HL-60 (cell line): ENCODE data around the gene CRLF2.
"Not testable (repeated sequence)": the region's sequence is repeated elsewhere in the genome, so short reads cannot be mapped to it uniquely, and the experiment has no call there.

ENCODE experiments used
- DNase-seq, 2 experiments: peaks; one replicate each; pipeline ENCODE4 v3.0.0-alpha.2; 2010 to 2020; ENCODE audit warnings: low read depth in 1 of 2, low spot score in 1 of 2
- H3K27ac ChIP-seq: fragments of 250-450 bp; sonication (Bioruptor Pico); replicated peaks from 2 replicates; pipeline ENCODE4 v1.5.1; 2020; ENCODE audit warnings: mild to moderate bottlenecking, moderate library complexity
- H3K27me3 ChIP-seq: fragments of 250-450 bp; sonication (Bioruptor Pico); 2 replicates; pipeline ENCODE4 v1.5.1; 2021; ENCODE audit warnings: mild to moderate bottlenecking, moderate library complexity; ENCODE audit not compliant: insufficient read depth, poor library complexity, severe bottlenecking
- H3K4me3 ChIP-seq: replicated peaks from 2 replicates; pipeline ENCODE4 v1.5.1; 2011; ENCODE audit warnings: mild to moderate bottlenecking, control low read depth, low read length; ENCODE audit not compliant: insufficient read depth
- GABPA ChIP-seq: IDR thresholded peaks from 2 replicates; pipeline ENCODE4 v1.6.1; 2012; ENCODE audit warnings: low read depth
- POLR2AphosphoS5 ChIP-seq: IDR thresholded peaks from 2 replicates; pipeline ENCODE4 v1.6.1; 2012; ENCODE audit warnings: low read depth
- SPI1 ChIP-seq: IDR thresholded peaks from 2 replicates; pipeline ENCODE4 v1.6.1; 2012; ENCODE audit warnings: low read depth, mild to moderate bottlenecking, borderline replicate concordance
- TF ChIP-seq, protein P1 (sequence below): IDR thresholded peaks from 2 replicates; pipeline ENCODE4 v1.6.1; 2012; ENCODE audit warnings: low read depth; ENCODE audit not compliant: insufficient replicate concordance
- TF ChIP-seq, protein P2 (sequence below): IDR thresholded peaks from one replicate; pipeline ENCODE4 v1.5.1; 2011; ENCODE audit warnings: low read length, control low read depth, inconsistent platforms; ENCODE audit not compliant: insufficient read depth

CRLF2 gene

DNA sequence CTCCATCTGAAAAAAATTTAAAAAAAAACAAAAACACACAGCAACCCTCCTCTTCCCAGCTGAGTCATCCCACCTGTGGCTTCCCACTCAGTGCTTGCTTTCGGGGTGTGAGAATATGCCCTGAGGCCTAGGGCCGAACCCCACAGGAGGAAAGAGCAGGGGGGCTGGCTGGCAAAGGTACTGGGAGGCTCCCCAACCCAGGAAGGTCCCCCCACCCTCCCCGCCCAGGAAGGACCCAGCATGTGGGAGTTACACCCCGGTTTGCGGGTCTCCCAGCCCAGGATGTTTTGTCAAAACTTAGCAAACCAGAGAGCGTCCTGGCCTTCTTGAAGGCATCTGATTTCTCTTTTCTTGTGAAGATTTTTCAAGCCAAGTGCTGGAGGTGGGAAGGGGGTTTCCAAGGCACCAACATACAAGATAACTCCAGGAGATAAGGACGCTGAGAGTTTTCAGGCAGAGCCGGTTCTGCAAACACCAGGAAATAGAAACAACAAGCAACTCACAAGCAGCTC, 30.5 kb upstream of the CRLF2 start:
- Histone ChIP-seq H3K4me3 (no peak overlapping the region), H3K27ac (no peak overlapping the region), H3K27me3 (no peaks in the 10 kb centered on the region)
- DNase-seq: no peak
- TF ChIP-seq, protein P1, sequence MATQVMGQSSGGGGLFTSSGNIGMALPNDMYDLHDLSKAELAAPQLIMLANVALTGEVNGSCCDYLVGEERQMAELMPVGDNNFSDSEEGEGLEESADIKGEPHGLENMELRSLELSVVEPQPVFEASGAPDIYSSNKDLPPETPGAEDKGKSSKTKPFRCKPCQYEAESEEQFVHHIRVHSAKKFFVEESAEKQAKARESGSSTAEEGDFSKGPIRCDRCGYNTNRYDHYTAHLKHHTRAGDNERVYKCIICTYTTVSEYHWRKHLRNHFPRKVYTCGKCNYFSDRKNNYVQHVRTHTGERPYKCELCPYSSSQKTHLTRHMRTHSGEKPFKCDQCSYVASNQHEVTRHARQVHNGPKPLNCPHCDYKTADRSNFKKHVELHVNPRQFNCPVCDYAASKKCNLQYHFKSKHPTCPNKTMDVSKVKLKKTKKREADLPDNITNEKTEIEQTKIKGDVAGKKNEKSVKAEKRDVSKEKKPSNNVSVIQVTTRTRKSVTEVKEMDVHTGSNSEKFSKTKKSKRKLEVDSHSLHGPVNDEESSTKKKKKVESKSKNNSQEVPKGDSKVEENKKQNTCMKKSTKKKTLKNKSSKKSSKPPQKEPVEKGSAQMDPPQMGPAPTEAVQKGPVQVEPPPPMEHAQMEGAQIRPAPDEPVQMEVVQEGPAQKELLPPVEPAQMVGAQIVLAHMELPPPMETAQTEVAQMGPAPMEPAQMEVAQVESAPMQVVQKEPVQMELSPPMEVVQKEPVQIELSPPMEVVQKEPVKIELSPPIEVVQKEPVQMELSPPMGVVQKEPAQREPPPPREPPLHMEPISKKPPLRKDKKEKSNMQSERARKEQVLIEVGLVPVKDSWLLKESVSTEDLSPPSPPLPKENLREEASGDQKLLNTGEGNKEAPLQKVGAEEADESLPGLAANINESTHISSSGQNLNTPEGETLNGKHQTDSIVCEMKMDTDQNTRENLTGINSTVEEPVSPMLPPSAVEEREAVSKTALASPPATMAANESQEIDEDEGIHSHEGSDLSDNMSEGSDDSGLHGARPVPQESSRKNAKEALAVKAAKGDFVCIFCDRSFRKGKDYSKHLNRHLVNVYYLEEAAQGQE: no peak
- TF ChIP-seq, protein P2, sequence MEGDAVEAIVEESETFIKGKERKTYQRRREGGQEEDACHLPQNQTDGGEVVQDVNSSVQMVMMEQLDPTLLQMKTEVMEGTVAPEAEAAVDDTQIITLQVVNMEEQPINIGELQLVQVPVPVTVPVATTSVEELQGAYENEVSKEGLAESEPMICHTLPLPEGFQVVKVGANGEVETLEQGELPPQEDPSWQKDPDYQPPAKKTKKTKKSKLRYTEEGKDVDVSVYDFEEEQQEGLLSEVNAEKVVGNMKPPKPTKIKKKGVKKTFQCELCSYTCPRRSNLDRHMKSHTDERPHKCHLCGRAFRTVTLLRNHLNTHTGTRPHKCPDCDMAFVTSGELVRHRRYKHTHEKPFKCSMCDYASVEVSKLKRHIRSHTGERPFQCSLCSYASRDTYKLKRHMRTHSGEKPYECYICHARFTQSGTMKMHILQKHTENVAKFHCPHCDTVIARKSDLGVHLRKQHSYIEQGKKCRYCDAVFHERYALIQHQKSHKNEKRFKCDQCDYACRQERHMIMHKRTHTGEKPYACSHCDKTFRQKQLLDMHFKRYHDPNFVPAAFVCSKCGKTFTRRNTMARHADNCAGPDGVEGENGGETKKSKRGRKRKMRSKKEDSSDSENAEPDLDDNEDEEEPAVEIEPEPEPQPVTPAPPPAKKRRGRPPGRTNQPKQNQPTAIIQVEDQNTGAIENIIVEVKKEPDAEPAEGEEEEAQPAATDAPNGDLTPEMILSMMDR: no peak
- no peak for TF ChIP-seq POLR2AphosphoS5
- TF ChIP-seq SPI1: no peak
- TF ChIP-seq GABPA: no peak

DNA sequence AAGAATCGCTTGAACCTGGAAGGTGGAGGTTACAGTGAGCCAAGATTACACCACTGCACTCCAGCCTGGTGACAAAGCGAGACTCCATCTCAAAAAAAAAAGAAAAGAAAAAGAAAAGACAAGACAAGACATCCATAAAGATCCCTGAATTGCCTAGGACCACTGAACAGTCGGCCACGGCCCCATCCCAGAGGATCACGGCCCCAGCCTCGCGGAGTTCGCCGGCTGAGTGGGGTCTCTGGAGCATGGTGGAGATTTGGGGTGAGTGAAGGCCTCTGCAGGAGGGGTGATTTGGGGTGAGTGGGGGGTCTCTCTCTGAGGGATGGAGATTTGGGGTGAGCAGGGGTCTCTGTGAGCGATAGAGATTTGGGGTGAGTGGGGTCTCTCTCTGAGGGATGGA, 28.1 kb upstream of the CRLF2 start:
- not testable (repeated sequence) for H3K4me3 ChIP-seq, H3K27ac ChIP-seq, H3K27me3 ChIP-seq, DNase-seq

DNA sequence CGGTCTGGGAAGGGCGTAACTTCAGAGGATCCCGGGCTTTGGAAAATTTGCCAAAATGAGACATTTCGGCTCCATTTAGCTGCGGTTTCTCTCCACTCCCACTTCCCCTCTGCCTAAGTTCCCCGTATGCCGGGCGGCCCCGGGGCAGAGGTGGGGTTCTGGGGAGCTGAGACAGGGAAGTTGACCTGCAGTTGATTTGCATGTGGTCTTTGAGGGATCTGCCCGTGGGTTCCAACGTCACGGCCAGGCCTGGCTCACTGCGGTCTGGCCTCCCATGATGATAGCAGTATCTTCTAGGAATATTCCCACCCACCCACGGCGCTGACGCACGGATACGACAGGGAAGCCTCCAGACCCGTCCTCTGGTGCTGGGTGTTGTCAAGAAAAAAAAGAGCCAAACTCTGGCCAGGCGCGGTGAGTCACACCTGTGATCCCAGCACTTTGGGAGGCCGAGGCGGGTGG, 27.3 kb upstream of the CRLF2 start:
- no peak overlapping the region for H3K4me3 ChIP-seq
- TF ChIP-seq POLR2AphosphoS5 (no peak), GABPA (no peak), SPI1 (peak; percentile 94)
- TF ChIP-seq, protein P2: no peak
- TF ChIP-seq, protein P1: no peak
- peak; percentile 72 to 95 for DNase-seq
- no peaks in the 10 kb centered on the region for H3K27me3 ChIP-seq
- H3K27ac ChIP-seq: peak overlapping the region; percentile 46

DNA sequence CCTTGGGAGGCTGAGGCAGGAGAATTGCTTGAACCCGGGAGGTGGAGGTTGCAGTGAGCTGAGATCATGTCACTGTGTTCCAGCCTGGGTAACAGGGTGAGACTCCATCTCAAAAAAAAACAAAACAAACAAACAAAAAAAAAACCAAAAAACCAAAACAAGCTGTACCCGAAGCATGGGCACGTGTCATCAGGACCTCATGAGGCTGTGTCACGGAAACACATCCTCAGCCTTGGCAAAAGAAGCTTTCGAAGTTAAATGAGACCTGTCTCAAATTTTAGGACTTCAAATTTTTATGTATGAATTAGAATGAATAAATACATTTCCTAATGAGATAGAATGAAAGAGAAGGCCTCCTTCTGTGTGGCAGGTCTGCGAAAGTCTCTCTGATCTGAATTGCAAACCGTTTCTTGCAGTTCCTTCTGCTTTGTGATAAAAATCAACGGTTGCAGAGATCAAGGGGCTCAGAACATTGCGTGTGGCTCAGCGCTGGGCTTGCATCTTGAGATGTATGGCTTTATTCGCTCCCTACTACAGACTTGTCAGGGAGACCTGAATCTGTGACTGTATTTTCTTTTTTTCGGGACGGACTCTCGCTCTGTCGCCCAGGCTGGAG, 19.5 kb upstream of the CRLF2 start:
- no peak overlapping the region for H3K4me3 ChIP-seq
- TF ChIP-seq, protein P1: no peak
- TF ChIP-seq POLR2AphosphoS5 (no peak), GABPA (no peak), SPI1 (no peak)
- TF ChIP-seq, protein P2: no peak
- H3K27ac ChIP-seq: peak overlapping the region; percentile 66
- no peak for DNase-seq
- no peaks in the 10 kb centered on the region for H3K27me3 ChIP-seq

- DNase-seq, H3K27me3 ChIP-seq, H3K27ac ChIP-seq, H3K4me3 ChIP-seq: not testable (repeated sequence)
Observed at GRCh38 chrX:1228101-1228500, 15.7 kb upstream of the CRLF2 start.
